NT2/D1 (cell line): Measurements from ENCODE around the gene MAP2K4.

Experiments used
- YY1 ChIP-seq: IDR thresholded peaks from 2 replicates; pipeline ENCODE4 v1.6.1; 2011; ENCODE audit not compliant: insufficient read length, insufficient read depth
- ZNF274 ChIP-seq: IDR thresholded peaks from 2 replicates; pipeline ENCODE4 v1.6.1; 2011; ENCODE audit warnings: mild to moderate bottlenecking, low read depth, low read length

- TF ChIP-seq YY1 = no peak
- no peak for TF ChIP-seq ZNF274
Measured at GRCh38 chr17:12104831-12105230, 84.2 kb downstream of the MAP2K4 start.
